Ishikawa (cell line): ENCODE data around the gene MC1R.
A peak's percentile ranks its signal among the peaks of the same experiment; 100 is the strongest.

Experiments used
- CEBPB ChIP-seq: IDR thresholded peaks from 2 replicates; pipeline ENCODE4 v1.6.1; 2012
- CREB1 ChIP-seq: IDR thresholded peaks from 2 replicates; pipeline ENCODE4 v1.6.1; 2012; ENCODE audit warnings: low read depth
- EGR1 ChIP-seq: IDR thresholded peaks from 2 replicates; pipeline ENCODE4 v1.6.1; 2012
- EP300 ChIP-seq: IDR thresholded peaks from 2 replicates; pipeline ENCODE4 v1.6.1; 2012; ENCODE audit warnings: borderline replicate concordance
- FOXM1 ChIP-seq: IDR thresholded peaks from 2 replicates; pipeline ENCODE4 v1.6.1; 2012; ENCODE audit warnings: low read depth, borderline replicate concordance
- MAX ChIP-seq: IDR thresholded peaks from 2 replicates; pipeline ENCODE4 v1.6.1; 2012
- NFIC ChIP-seq: IDR thresholded peaks from 2 replicates; pipeline ENCODE4 v1.6.1; 2012
- RAD21 ChIP-seq: IDR thresholded peaks from 2 replicates; pipeline ENCODE4 v1.6.1; 2012; ENCODE audit warnings: low read depth
- REST ChIP-seq: IDR thresholded peaks from 2 replicates; pipeline ENCODE4 v1.6.1; 2012; ENCODE audit warnings: low read depth, mild to moderate bottlenecking
- TAF1 ChIP-seq: IDR thresholded peaks from 2 replicates; pipeline ENCODE4 v1.6.1; 2012; ENCODE audit warnings: low read depth, mild to moderate bottlenecking
- TCF12 ChIP-seq: IDR thresholded peaks from 2 replicates; pipeline ENCODE4 v1.6.1; 2012; ENCODE audit warnings: low read depth
- TEAD4 ChIP-seq: IDR thresholded peaks from 2 replicates; pipeline ENCODE4 v1.6.1; 2012
- USF1 ChIP-seq: IDR thresholded peaks from 2 replicates; pipeline ENCODE4 v1.6.1; 2012
- YY1 ChIP-seq: IDR thresholded peaks from 2 replicates; pipeline ENCODE4 v1.6.1; 2012; ENCODE audit warnings: low read depth
- ZBTB7A ChIP-seq: IDR thresholded peaks from 2 replicates; pipeline ENCODE4 v1.6.1; 2012; ENCODE audit warnings: low read depth

Gene MC1R

GRCh38 chr16:89918453-89919347, at the start of gene MC1R:
Gene MC1R (plus strand): TSS chr16:89918862. CDS start chr16:89919259, 397 bp downstream.
- TF ChIP-seq REST (no peak), FOXM1 (no peak), NFIC (no peak), TCF12 (no peak), MAX (peak; percentile 19; the same call in 1 of the 2 replicates)

GRCh38 chr16:89869911-89870310, 48.8 kb upstream of the MC1R start:
- TF ChIP-seq REST (no peak), USF1 (no peak), EP300 (no peak), YY1 (no peak), TAF1 (no peak)

- TF ChIP-seq ZBTB7A (no peak), MAX (no peak), USF1 (no peak), TEAD4 (no peak), NFIC (no peak), FOXM1 (no peak), CEBPB (no peak), RAD21 (no peak), EP300 (no peak), CREB1 (no peak)
Observed at GRCh38 chr16:89870440-89870839, 48.2 kb upstream of the MC1R start.

- no peak for TF ChIP-seq TEAD4
- TF ChIP-seq NFIC = no peak
- no peak for TF ChIP-seq EP300
Observed at GRCh38 chr16:89871895-89872294, 46.8 kb upstream of the MC1R start.

GRCh38 chr16:89873109-89873971, 45.3 kb upstream of the MC1R start, which contains the start of gene TCF25:
Gene TCF25 (plus strand): TSS chr16:89873592. CDS start chr16:89873668, 76 bp downstream.
- TF ChIP-seq CREB1 (peak; percentile 46; the same call in 1 of the 2 replicates), EP300 (no peak; the same call in 1 of the 2 replicates), YY1 (no peak), ZBTB7A (peak; percentile 63), EGR1 (0 out of 2 replicates have a peak, but pooled peaks have one; percentile 17), TCF12 (peak; percentile 51; the same call in 1 of the 2 replicates), TAF1 (peak; percentile 62), CEBPB (no peak), NFIC (0 out of 2 replicates have a peak, but pooled peaks have one; percentile 5), FOXM1 (0 out of 2 replicates have a peak, but pooled peaks have one; percentile 10), RAD21 (no peak), MAX (peak; percentile 86)
